Neural cell (in vitro differentiated cells): ENCODE data around the gene S100A12. TPM values are rescaled to one million over a fixed set of nuclear protein-coding genes. Genes with fewer than 3 reads are reported as not detected.

ENCODE experiments used
- H2AFZ ChIP-seq: fragments of 200-600, 300-800 bp; sonication (generic), shearing (Covaris generic); 2 replicates; pipeline ENCODE4 v1.6.0; 2014; ENCODE audit warnings: low read depth, mild to moderate bottlenecking, antibody characterized with exemption, low read length, moderate library complexity
- H3F3A ChIP-seq: fragments of 200-600 bp; shearing (Covaris generic); 2 replicates; pipeline ENCODE4 v1.6.1; 2016; ENCODE audit warnings: mild to moderate bottlenecking, moderate library complexity, mixed read lengths, antibody characterized with exemption, low read length; ENCODE audit not compliant: insufficient read depth, poor library complexity, severe bottlenecking
- H3K27ac ChIP-seq: fragments of 200-600, 300-800 bp; sonication (generic), shearing (Covaris generic); 2 replicates; pipeline ENCODE4 v1.5.1; 2014; ENCODE audit warnings: mild to moderate bottlenecking, low read length, moderate library complexity
- H3K27me3 ChIP-seq: fragments of 300-800, 200-600 bp; sonication (generic), shearing (Covaris generic); 2 replicates; pipeline ENCODE4 v1.6.0; 2014; ENCODE audit warnings: mild to moderate bottlenecking, low read depth, low read length, moderate library complexity; ENCODE audit not compliant: insufficient read depth
- H3K36me3 ChIP-seq: fragments of 300-800, 200-600 bp; sonication (generic), shearing (Covaris generic); 2 replicates; pipeline ENCODE4 v1.5.1; 2014; ENCODE audit warnings: mild to moderate bottlenecking, antibody characterized with exemption, low read length, moderate library complexity; ENCODE audit not compliant: insufficient read depth
- H3K4me2 ChIP-seq: fragments of 300-800, 200-600 bp; sonication (generic), shearing (Covaris generic); 2 replicates; pipeline ENCODE4 v1.6.0; 2014; ENCODE audit warnings: mild to moderate bottlenecking, low read length
- H3K4me3 ChIP-seq: fragments of 300-800, 200-600 bp; sonication (generic), shearing (Covaris generic); 2 replicates; pipeline ENCODE4 v1.5.1; 2014; ENCODE audit warnings: mild to moderate bottlenecking, low read length, moderate library complexity
- H3K79me2 ChIP-seq: fragments of 200-600 bp; shearing (Covaris generic); replicated peaks from 2 replicates; pipeline ENCODE4 v1.6.0; 2014; ENCODE audit warnings: mild to moderate bottlenecking, low read length, moderate library complexity; ENCODE audit not compliant: insufficient read depth
- H3K9ac ChIP-seq: fragments of 300-800, 200-600 bp; sonication (generic), shearing (Covaris generic); 2 replicates; pipeline ENCODE4 v1.6.1; 2016; ENCODE audit warnings: mild to moderate bottlenecking, low read length, mixed read lengths
- H3K9me2 ChIP-seq: fragments of 200-600 bp; shearing (Covaris generic); 2 replicates; pipeline ENCODE4 v1.6.1; 2016; ENCODE audit warnings: mild to moderate bottlenecking, low read length, mixed read lengths; ENCODE audit not compliant: insufficient read depth
- H3K9me3 ChIP-seq: fragments of 200-600, 300-800 bp; sonication (generic), shearing (Covaris generic); 2 replicates; pipeline ENCODE4 v1.6.1; 2016; ENCODE audit warnings: mild to moderate bottlenecking, mixed run types, low read length, moderate library complexity, mixed read lengths
- H4K20me1 ChIP-seq: fragments of 200-600 bp; shearing (Covaris generic); 2 replicates; pipeline ENCODE4 v1.6.1; 2016; ENCODE audit warnings: mild to moderate bottlenecking, mixed run types; ENCODE audit not compliant: insufficient read depth
- CTCF ChIP-seq: fragments of 450-650 bp; IDR thresholded peaks from 2 replicates; pipeline ENCODE4 v1.5.1; 2014; ENCODE audit warnings: antibody characterized with exemption, mild to moderate bottlenecking, moderate library complexity; ENCODE audit not compliant: poor library complexity, severe bottlenecking
- EP300 ChIP-seq: fragments of 450-650 bp; conservative IDR thresholded peaks from 2 replicates; pipeline ENCODE4 v1.6.1; 2014; ENCODE audit warnings: antibody characterized with exemption, mild to moderate bottlenecking, moderate library complexity; ENCODE audit not compliant: poor library complexity, severe bottlenecking
- EZH2 ChIP-seq: fragments of 200-600, 300-800 bp; shearing (Covaris generic), sonication (generic); IDR thresholded peaks from 2 replicates; pipeline ENCODE4 v1.6.1; 2014; ENCODE audit warnings: antibody characterized with exemption, low read length, borderline replicate concordance, mild to moderate bottlenecking; ENCODE audit not compliant: insufficient read depth, poor library complexity, severe bottlenecking
- MXI1 ChIP-seq: fragments of 450-650 bp; conservative IDR thresholded peaks from 2 replicates; pipeline ENCODE4 v1.6.1; 2014; ENCODE audit warnings: antibody characterized with exemption, mild to moderate bottlenecking; ENCODE audit not compliant: poor library complexity, severe bottlenecking
- POLR2AphosphoS5 ChIP-seq: IDR thresholded peaks from 2 replicates; pipeline ENCODE4 v1.6.1; 2012
- RAD21 ChIP-seq: fragments of 450-650 bp; conservative IDR thresholded peaks from 2 replicates; pipeline ENCODE4 v1.6.1; 2014; ENCODE audit warnings: antibody characterized with exemption, mild to moderate bottlenecking, moderate library complexity
- SMC3 ChIP-seq: fragments of 450-650 bp; conservative IDR thresholded peaks from 2 replicates; pipeline ENCODE4 v1.6.1; 2014; ENCODE audit warnings: antibody characterized with exemption, mild to moderate bottlenecking, moderate library complexity; ENCODE audit not compliant: poor library complexity
- TAF1 ChIP-seq: IDR thresholded peaks from 2 replicates; pipeline ENCODE4 v1.6.1; 2012; ENCODE audit warnings: low read depth
- polyA plus RNA-seq: library from polyadenylated mRNA; depleted of rRNA; stranded (reverse); fragments of >200 nt; gene quantifications from 2 replicates; pipeline ENCODE4 v1.2.3, GENCODE V29; 2014
- TF ChIP-seq, protein P1 (sequence below): IDR thresholded peaks from 2 replicates; pipeline ENCODE4 v1.6.1; 2012; ENCODE audit warnings: borderline replicate concordance

The S100A12 gene
- polyA plus RNA-seq, 1 donor from 2014 or later = not detected

DNA sequence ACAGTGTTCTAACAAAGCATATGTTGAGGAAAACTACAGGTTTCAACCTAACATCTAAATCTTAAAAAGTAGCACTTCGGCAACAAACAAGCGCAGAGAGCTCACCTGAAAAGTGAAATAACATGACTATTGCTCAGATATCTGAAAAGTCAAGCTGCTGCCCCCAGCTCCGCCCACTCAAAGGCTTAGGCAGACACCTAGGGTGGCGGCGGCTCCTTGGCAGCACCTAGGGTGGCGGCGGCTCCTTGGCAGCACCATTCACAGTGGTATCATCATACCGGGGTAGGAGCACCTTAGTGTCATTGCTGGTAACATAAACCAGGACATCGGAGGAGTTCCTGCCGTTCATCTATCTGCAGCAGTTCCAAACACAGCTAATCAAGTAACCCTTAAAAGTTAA lies 4.2 kb upstream of the S100A12 start:
- no peak overlapping the region for H3K27ac ChIP-seq
- no peak overlapping the region for H3K9ac ChIP-seq
- TF ChIP-seq EP300 (no peak), CTCF (no peak), RAD21 (no peak), POLR2AphosphoS5 (no peak), SMC3 (no peak), TAF1 (no peak), MXI1 (no peak), EZH2 (no peak)
- TF ChIP-seq, protein P1, sequence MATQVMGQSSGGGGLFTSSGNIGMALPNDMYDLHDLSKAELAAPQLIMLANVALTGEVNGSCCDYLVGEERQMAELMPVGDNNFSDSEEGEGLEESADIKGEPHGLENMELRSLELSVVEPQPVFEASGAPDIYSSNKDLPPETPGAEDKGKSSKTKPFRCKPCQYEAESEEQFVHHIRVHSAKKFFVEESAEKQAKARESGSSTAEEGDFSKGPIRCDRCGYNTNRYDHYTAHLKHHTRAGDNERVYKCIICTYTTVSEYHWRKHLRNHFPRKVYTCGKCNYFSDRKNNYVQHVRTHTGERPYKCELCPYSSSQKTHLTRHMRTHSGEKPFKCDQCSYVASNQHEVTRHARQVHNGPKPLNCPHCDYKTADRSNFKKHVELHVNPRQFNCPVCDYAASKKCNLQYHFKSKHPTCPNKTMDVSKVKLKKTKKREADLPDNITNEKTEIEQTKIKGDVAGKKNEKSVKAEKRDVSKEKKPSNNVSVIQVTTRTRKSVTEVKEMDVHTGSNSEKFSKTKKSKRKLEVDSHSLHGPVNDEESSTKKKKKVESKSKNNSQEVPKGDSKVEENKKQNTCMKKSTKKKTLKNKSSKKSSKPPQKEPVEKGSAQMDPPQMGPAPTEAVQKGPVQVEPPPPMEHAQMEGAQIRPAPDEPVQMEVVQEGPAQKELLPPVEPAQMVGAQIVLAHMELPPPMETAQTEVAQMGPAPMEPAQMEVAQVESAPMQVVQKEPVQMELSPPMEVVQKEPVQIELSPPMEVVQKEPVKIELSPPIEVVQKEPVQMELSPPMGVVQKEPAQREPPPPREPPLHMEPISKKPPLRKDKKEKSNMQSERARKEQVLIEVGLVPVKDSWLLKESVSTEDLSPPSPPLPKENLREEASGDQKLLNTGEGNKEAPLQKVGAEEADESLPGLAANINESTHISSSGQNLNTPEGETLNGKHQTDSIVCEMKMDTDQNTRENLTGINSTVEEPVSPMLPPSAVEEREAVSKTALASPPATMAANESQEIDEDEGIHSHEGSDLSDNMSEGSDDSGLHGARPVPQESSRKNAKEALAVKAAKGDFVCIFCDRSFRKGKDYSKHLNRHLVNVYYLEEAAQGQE = no peak
- no peaks in the 10 kb centered on the region for H3K9me2 ChIP-seq
- no peaks in the 10 kb centered on the region for H3F3A ChIP-seq
- H3K27me3 ChIP-seq = no peaks in the 10 kb centered on the region
- H2AFZ ChIP-seq = no peak overlapping the region
- H4K20me1 ChIP-seq = no peaks in the 10 kb centered on the region
- H3K4me2 ChIP-seq = no peak overlapping the region
- H3K4me3 ChIP-seq = no peak overlapping the region
- H3K79me2 ChIP-seq = no peaks in the 10 kb centered on the region
- H3K36me3 ChIP-seq = no peaks in the 10 kb centered on the region
- H3K9me3 ChIP-seq = peaks cover 8% of the 10 kb centered on the region

DNA sequence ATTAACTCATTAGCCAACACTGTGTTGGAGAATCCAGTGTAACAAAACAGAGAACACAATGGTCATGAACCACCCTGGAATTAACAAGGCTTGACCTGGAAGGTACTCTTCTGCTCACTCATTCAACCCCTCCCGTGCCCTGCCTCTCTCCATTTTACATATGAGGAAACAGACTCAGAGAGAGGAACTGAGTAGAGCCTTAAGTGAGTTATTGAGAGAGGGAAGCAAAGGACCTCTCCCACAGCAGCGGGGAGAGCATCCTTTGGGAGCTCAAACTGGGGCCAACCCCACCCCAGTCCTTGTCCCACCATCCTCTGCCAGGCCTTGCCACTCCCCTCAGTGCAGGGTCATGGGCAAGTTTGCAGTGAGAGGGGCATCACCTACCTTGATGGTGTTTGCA lies 1.4 kb downstream of the S100A12 start:
- H3K27ac ChIP-seq = no peak overlapping the region
- no peak overlapping the region for H3K9ac ChIP-seq
- H4K20me1 ChIP-seq = no peaks in the 10 kb centered on the region
- no peaks in the 10 kb centered on the region for H3K79me2 ChIP-seq
- TF ChIP-seq EZH2 = no peak
- TF ChIP-seq, protein P1 = no peak
- no peak for TF ChIP-seq SMC3
- no peak for TF ChIP-seq MXI1
- TF ChIP-seq TAF1 = no peak
- TF ChIP-seq CTCF = no peak
- no peak for TF ChIP-seq EP300
- no peak for TF ChIP-seq RAD21
- no peak for TF ChIP-seq POLR2AphosphoS5
- no peaks in the 10 kb centered on the region for H3K9me3 ChIP-seq
- no peak overlapping the region for H3K4me3 ChIP-seq
- H3K9me2 ChIP-seq = no peaks in the 10 kb centered on the region
- H3K4me2 ChIP-seq = no peak overlapping the region
- H3F3A ChIP-seq = no peaks in the 10 kb centered on the region
- H3K36me3 ChIP-seq = no peaks in the 10 kb centered on the region
- no peaks in the 10 kb centered on the region for H3K27me3 ChIP-seq
- H2AFZ ChIP-seq = no peak overlapping the region
